Pancreas (tissue), 10 donors: Measurements from ENCODE around the gene NPHP4. TPM values are rescaled to one million over a fixed set of nuclear protein-coding genes. Genes with fewer than 3 reads are reported as not detected.

ENCODE experiments used
- ATAC-seq, 4 donors: fragments of 200-7000 bp; cut with Tn5 transposase; one replicate each; pipeline versions ENCODE4 v1.8.0 to v1.9.1; 2020; ENCODE audit warnings: mild to moderate bottlenecking in 4 of 4, moderate library complexity in 4 of 4
- DNase-seq, 6 donors: peaks; one replicate each; pipeline ENCODE4 v3.0.0-alpha.2; 2020
- FAIRE-seq: peaks from 2 replicates; lab custom pipeline; 2012; peaks lifted over from hg19 to GRCh38; lab: Jason Lieb, UNC
- H3K27ac ChIP-seq, 4 donors: fragments of 200-600 bp; sonication (generic); 1 replicate in 3 of 4; 2 replicates in 1 of 4; pipeline versions ENCODE4 v1.5.0 to v1.8.0; 2020
- H3K27me3 ChIP-seq, 4 donors: fragments of 200-600 bp; one replicate each; pipeline ENCODE4 v1.8.0; 2021
- H3K36me3 ChIP-seq, 3 donors: fragments of 200-600 bp; sonication (generic) in 1 of 3; one replicate each; pipeline versions ENCODE4 v1.5.0 to v1.8.0; 2020 to 2021
- H3K4me1 ChIP-seq, 3 donors: fragments of 200-600 bp; one replicate each; pipeline ENCODE4 v1.8.0; 2021
- H3K4me3 ChIP-seq, 4 donors: fragments of 200-600 bp; sonication (generic) in 2 of 4; one replicate each; pipeline versions ENCODE4 v1.5.0 to v1.8.0; 2020 to 2021
- H3K9me3 ChIP-seq, 4 donors: fragments of 200-600 bp; one replicate each; pipeline ENCODE4 v1.8.0; 2021
- WGBS, 2 donors: extraction: QIAGEN DNeasy Blood & Tissue Kit; methylation state at CpG; one replicate each; pipeline ENCODE4 v1.1.7; 2013; 5-methylcytosine and 5-hydroxymethylcytosine counted together
- intact Hi-C, 3 donors: fragments of 100-400 bp; cut with DNase I; formaldehyde crosslinking; loops; one replicate each; pipeline versions ENCODE4 v1.11.1 to v1.14.2; 2022
- polyA plus RNA-seq, 2 donors: library from polyadenylated mRNA; stranded (reverse); fragments of 200-250 nt; gene quantifications; one replicate each; pipeline ENCODE4 v1.2.3, GENCODE V29; 2013
- total RNA-seq, 6 donors: library from RNA; stranded (reverse); fragmentation: NEBNext Ultra II Directional in 4 of 6; extraction: Animal tissue kit (Norgen Biotek cat#: 25700) in 4 of 6; gene quantifications; one replicate each; pipeline versions ENCODE4 v1.2.1 to v1.2.4, GENCODE V29; 2021 to 2023
- TF ChIP-seq, protein P1 (sequence below), 4 donors: fragments of 200-600 bp; sonication (generic) in 3 of 4; IDR thresholded peaks; one replicate each; pipeline versions ENCODE4 v1.5.0 to v1.8.0; 2021; ENCODE audit warnings: antibody characterized with exemption in 4 of 4
- donor health status: healthy with polysubstance abuse.
- donor health status: DM: no; HTN: no; CAD: no; lungs with moderate emphysema.
- donor health status: DM: no; HTN: no; CAD: no.
- donor health status: control.
- donor health status: control.
- donor health status: Bipolar disorder and iron deficiency.
- donor health status: DM: yes; HTN: yes; CAD: no.
- donor health status: DM: no; HTN: no; CAD: no.
- donor health status: DM: no; HTN: no; CAD: no.
- donor health status: DM: yes; HTN: yes; CAD: no.

The NPHP4 gene
- total and polyA plus RNA-seq, 8 donors: 4.0 to 9.7 (median 5.7) TPM

- FAIRE-seq (no peak), ATAC-seq (no peak), DNase-seq (no peak)
- Histone ChIP-seq H3K9me3 (no peaks in the 10 kb centered on the region), H3K4me3 (no peak overlapping the region), H3K36me3 (no peaks in the 10 kb centered on the region), H3K27me3 (peaks cover 0 to 4% (median 0%) of the 10 kb centered on the region in 4 donors), H3K4me1 (no peaks in the 10 kb centered on the region), H3K27ac (no peak overlapping the region)
- 32 to 36% methylated on average over 10 of the region's 10 CpGs for WGBS, 2 donors
- TF ChIP-seq, protein P1, sequence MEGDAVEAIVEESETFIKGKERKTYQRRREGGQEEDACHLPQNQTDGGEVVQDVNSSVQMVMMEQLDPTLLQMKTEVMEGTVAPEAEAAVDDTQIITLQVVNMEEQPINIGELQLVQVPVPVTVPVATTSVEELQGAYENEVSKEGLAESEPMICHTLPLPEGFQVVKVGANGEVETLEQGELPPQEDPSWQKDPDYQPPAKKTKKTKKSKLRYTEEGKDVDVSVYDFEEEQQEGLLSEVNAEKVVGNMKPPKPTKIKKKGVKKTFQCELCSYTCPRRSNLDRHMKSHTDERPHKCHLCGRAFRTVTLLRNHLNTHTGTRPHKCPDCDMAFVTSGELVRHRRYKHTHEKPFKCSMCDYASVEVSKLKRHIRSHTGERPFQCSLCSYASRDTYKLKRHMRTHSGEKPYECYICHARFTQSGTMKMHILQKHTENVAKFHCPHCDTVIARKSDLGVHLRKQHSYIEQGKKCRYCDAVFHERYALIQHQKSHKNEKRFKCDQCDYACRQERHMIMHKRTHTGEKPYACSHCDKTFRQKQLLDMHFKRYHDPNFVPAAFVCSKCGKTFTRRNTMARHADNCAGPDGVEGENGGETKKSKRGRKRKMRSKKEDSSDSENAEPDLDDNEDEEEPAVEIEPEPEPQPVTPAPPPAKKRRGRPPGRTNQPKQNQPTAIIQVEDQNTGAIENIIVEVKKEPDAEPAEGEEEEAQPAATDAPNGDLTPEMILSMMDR (IDR thresholded peaks at IDR 0.05): peak in 1 of 4 donors; percentile 8
- intact Hi-C loops: no loop called here
Observed at GRCh38 chr1:6034750-6035096, 42.5 kb upstream of the NPHP4 start.

DNA sequence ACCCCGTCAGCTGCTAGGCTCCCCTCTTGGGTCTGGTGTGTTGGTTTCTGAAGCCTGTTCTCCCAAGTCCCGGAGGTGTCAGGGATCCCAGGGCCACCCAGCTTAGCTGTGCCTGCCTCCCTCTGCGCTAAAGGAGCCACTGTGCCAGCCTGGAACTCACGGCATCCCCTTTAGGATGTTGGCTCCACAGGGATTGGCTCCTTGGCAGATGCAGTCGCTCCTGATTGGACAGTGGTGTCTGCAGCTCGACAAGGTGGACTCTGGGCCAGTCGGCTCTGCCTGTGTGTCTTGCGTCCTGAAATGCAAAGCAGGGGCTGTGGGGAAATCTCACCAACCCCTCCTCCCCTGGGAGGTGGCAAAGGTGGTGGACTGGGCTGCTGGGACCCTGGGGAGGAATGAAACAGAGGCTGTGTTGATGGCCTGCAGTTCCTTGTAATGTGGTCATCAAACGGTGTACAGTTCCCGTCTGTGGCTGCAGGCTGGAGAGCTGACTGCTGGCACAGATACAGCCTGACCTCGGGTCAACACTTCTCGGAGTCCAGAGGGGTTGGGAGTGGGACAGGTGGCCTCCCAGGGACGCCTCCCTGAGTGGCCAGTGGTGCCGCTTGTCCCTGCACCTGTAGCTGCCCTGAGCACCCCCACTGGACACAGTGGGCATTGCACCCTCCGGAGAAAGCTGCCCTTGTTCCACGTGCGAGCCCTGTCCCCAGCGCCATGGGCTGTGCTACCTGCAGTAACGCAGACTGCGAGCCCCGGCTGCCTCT, 41.9 kb upstream of the NPHP4 start:
- FAIRE-seq (no peak), DNase-seq (peak in 5 of 6 donors; percentile 24 to 81 (median 62)), ATAC-seq (peak; percentile 46 to 92 (median 88))
- no peaks in the 10 kb centered on the region for H3K36me3 ChIP-seq
- H3K4me1 ChIP-seq: no peaks in the 10 kb centered on the region
- TF ChIP-seq, protein P1 (IDR thresholded peaks at IDR 0.05): peak; percentile 43 to 72 (median 57)
- WGBS, 2 donors: 12 to 13% methylated on average over 21 of the region's 21 CpGs
- intact Hi-C loops: no loop called here
- no peak overlapping the region for H3K4me3 ChIP-seq
- no peaks in the 10 kb centered on the region for H3K9me3 ChIP-seq
- no peak overlapping the region for H3K27ac ChIP-seq
- peaks cover 0 to 4% (median 0%) of the 10 kb centered on the region in 4 donors for H3K27me3 ChIP-seq

DNA sequence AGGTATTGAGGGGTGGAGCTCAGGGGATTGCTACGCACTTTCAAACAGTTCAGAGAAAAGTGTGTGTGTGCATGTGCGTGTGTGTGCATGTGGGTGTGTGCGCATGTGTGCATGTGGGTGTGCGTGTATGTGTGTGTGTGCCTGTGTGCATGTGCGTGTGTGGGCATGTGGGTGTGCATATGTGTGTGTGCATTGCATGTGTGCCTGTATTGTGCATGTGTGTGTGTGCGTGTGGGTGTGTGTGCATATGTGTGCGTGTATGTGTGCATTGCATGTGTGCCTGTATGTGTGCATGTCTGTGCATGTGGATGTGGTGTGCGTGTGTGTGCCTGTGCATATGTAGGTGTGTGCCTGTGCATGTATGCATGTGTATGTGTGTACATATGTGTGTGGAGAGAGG, 40.9 kb upstream of the NPHP4 start:
- no peaks in the 10 kb centered on the region for H3K9me3 ChIP-seq
- ATAC-seq (no peak), DNase-seq (no peak), FAIRE-seq (no peak)
- peaks cover 0 to 4% (median 0%) of the 10 kb centered on the region in 4 donors for H3K27me3 ChIP-seq
- 76 to 84% methylated on average over 8 of the region's 8 CpGs for WGBS, 2 donors
- no peak overlapping the region for H3K27ac ChIP-seq
- no peaks in the 10 kb centered on the region for H3K4me1 ChIP-seq
- intact Hi-C loops: no loop called here
- TF ChIP-seq, protein P1 (IDR thresholded peaks at IDR 0.05): no peak
- no peaks in the 10 kb centered on the region for H3K36me3 ChIP-seq
- H3K4me3 ChIP-seq: no peak overlapping the region

DNA sequence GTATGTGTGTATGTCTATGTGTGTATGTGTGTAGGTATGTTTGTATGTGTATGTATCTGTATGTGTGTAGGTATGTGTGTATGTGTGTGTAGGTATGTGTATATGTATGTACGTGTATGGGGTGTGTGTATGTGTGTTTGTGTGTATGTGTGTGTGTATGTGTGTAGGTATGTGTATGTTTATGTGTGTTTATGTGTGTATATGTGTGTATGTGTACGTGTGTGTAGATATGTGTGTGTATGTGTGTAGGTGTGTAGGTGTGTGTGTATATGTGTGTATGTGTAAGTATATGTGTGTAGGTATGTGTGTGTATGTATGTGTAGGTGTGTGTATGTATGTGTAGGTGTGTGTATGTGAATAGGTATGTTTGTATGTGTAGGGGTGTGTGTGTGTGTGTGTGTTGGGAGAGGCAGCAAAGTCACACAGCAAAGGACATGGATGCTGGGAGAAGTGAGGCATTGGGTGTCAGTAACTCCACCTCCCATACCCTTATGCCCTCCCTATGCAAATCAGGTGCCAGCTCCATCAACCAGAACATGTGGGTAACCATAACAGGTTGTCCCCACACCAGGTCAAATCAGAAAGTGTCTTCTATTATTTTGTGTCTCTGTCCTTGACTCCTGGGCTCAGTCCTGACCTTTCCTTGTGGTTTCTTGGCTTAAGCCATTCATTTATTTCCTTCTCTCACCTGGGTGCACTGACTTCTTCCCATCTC, 38.5 kb upstream of the NPHP4 start:
- no peak overlapping the region for H3K4me3 ChIP-seq
- ATAC-seq: no peak
- TF ChIP-seq, protein P1 (IDR thresholded peaks at IDR 0.05): no peak
- DNase-seq: no peak
- FAIRE-seq: no peak
- intact Hi-C loops: no loop called here
- H3K27ac ChIP-seq: no peak overlapping the region
- no peaks in the 10 kb centered on the region for H3K4me1 ChIP-seq
- 52 to 72% methylated on average over 2 of the region's 2 CpGs for WGBS, 2 donors
- H3K36me3 ChIP-seq: no peaks in the 10 kb centered on the region
- no peaks in the 10 kb centered on the region for H3K9me3 ChIP-seq
- peaks cover 0 to 4% (median 0%) of the 10 kb centered on the region in 4 donors for H3K27me3 ChIP-seq
